ENCODE data around the gene UHRF1.
A peak's percentile ranks its signal among the peaks of the same experiment; 100 is the strongest.
"Not testable (repeated sequence)": the region's sequence is repeated elsewhere in the genome, so short reads cannot be mapped to it uniquely, and the experiment has no call there.

The UHRF1 gene

GRCh38 chr19:4884993-4885392 is 24.3 kb upstream of the UHRF1 start:
- H3K27ac Mint-ChIP-seq; ATAC-seq (ENCODE audit: low read depth); H3K36me3 Mint-ChIP-seq; DNase-seq (ENCODE audit: low spot score in 2 of 2); H3K4me3 Mint-ChIP-seq; H3K4me1 Mint-ChIP-seq; H3K9me3 Mint-ChIP-seq; H3K27me3 Mint-ChIP-seq: not testable (repeated sequence)

- H3K9me3 Mint-ChIP-seq; ATAC-seq (ENCODE audit: low read depth); H3K27me3 Mint-ChIP-seq; H3K27ac Mint-ChIP-seq; H3K4me1 Mint-ChIP-seq; H3K4me3 Mint-ChIP-seq; H3K36me3 Mint-ChIP-seq; DNase-seq (ENCODE audit: low spot score in 2 of 2): not testable (repeated sequence)
Measured at GRCh38 chr19:4887803-4888202, 21.5 kb upstream of the UHRF1 start.

GRCh38 chr19:4889034-4889815 is 20.1 kb upstream of the UHRF1 start:
- Mint-ChIP-seq H3K27ac (no peak overlapping the region), H3K9me3 (no peaks in the 10 kb centered on the region), H3K4me3 (no peak overlapping the region), H3K27me3 (no peaks in the 10 kb centered on the region), H3K36me3 (peaks cover 2% of the 10 kb centered on the region), H3K4me1 (no peaks in the 10 kb centered on the region)
- DNase-seq (ENCODE audit: low spot score in 2 of 2) (no peak), ATAC-seq (ENCODE audit: low read depth) (no peak)

- H3K4me1 Mint-ChIP-seq, result no peaks in the 10 kb centered on the region
- peaks cover 2% of the 10 kb centered on the region for H3K36me3 Mint-ChIP-seq
- no peaks in the 10 kb centered on the region for H3K27me3 Mint-ChIP-seq
- DNase-seq (ENCODE audit: low spot score in 2 of 2) (no peak), ATAC-seq (ENCODE audit: low read depth) (no peak)
- H3K27ac Mint-ChIP-seq, result no peak overlapping the region
- no peak overlapping the region for H3K4me3 Mint-ChIP-seq
- H3K9me3 Mint-ChIP-seq, result no peaks in the 10 kb centered on the region
Measured at GRCh38 chr19:4891066-4891465, 18.2 kb upstream of the UHRF1 start.

- not testable (repeated sequence) for H3K36me3 Mint-ChIP-seq; ATAC-seq (ENCODE audit: low read depth); H3K27ac Mint-ChIP-seq; H3K4me3 Mint-ChIP-seq; H3K4me1 Mint-ChIP-seq; H3K27me3 Mint-ChIP-seq; H3K9me3 Mint-ChIP-seq; DNase-seq (ENCODE audit: low spot score in 2 of 2)
Measured at GRCh38 chr19:4892962-4893361, 16.3 kb upstream of the UHRF1 start.

- no peak overlapping the region for H3K27ac Mint-ChIP-seq
- DNase-seq (ENCODE audit: low spot score in 2 of 2), result no peak
Measured at GRCh38 chr19:4896372-4896771, 12.9 kb upstream of the UHRF1 start.

GRCh38 chr19:4897146-4897545 is 12.2 kb upstream of the UHRF1 start:
- H3K27ac Mint-ChIP-seq, result no peak overlapping the region
- H3K27me3 Mint-ChIP-seq, result no peaks in the 10 kb centered on the region
- ATAC-seq (ENCODE audit: low read depth), result no peak
- no peaks in the 10 kb centered on the region for H3K9me3 Mint-ChIP-seq
- H3K4me1 Mint-ChIP-seq, result no peaks in the 10 kb centered on the region
- no peaks in the 10 kb centered on the region for H3K36me3 Mint-ChIP-seq
- H3K4me3 Mint-ChIP-seq, result no peak overlapping the region
- no peak for DNase-seq (ENCODE audit: low spot score in 2 of 2)

More at GRCh38 chr19:4896372-4896771, 12.9 kb upstream of the UHRF1 start:
- Mint-ChIP-seq H3K4me3 (no peak overlapping the region), H3K27me3 (no peaks in the 10 kb centered on the region), H3K36me3 (no peaks in the 10 kb centered on the region), H3K9me3 (no peaks in the 10 kb centered on the region), H3K4me1 (no peaks in the 10 kb centered on the region)
- no peak for ATAC-seq (ENCODE audit: low read depth)

- not testable (repeated sequence) for H3K4me3 Mint-ChIP-seq; H3K4me1 Mint-ChIP-seq; H3K9me3 Mint-ChIP-seq; H3K27ac Mint-ChIP-seq; H3K36me3 Mint-ChIP-seq; DNase-seq (ENCODE audit: low spot score in 2 of 2); ATAC-seq (ENCODE audit: low read depth); H3K27me3 Mint-ChIP-seq
Measured at GRCh38 chr19:4900879-4901278, 8.4 kb upstream of the UHRF1 start.

- Mint-ChIP-seq H3K4me3 (no peak within 1 kb of the TSS), H3K27ac (peak within 1 kb of the TSS; percentile 21), H3K9me3 (no peaks in the 10 kb centered on the region), H3K36me3 (no peaks in the 10 kb centered on the region), H3K4me1 (no peaks in the 10 kb centered on the region), H3K27me3 (no peaks in the 10 kb centered on the region)
- no peak for DNase-seq (ENCODE audit: low spot score in 2 of 2)
- no peak for ATAC-seq (ENCODE audit: low read depth)
Measured at GRCh38 chr19:4902796-4903195, 6.5 kb upstream of the UHRF1 start, which contains the start of gene ARRDC5. Gene ARRDC5, minus strand, starts transcription at chr19:4902896. Its CDS starts 71 bp downstream, at chr19:4902825.

GRCh38 chr19:4904481-4904880 is 4.8 kb upstream of the UHRF1 start:
- H3K36me3 Mint-ChIP-seq, result no peaks in the 10 kb centered on the region
- no peaks in the 10 kb centered on the region for H3K9me3 Mint-ChIP-seq
- no peaks in the 10 kb centered on the region for H3K27me3 Mint-ChIP-seq
- H3K4me1 Mint-ChIP-seq, result no peaks in the 10 kb centered on the region
- H3K4me3 Mint-ChIP-seq, result no peak overlapping the region
- no peak overlapping the region for H3K27ac Mint-ChIP-seq
- DNase-seq (ENCODE audit: low spot score in 2 of 2) (no peak), ATAC-seq (ENCODE audit: low read depth) (no peak)

GRCh38 chr19:4906963-4907362 is 2.3 kb upstream of the UHRF1 start:
- no peak for ATAC-seq (ENCODE audit: low read depth)
- Mint-ChIP-seq H3K27ac (no peak overlapping the region), H3K4me3 (no peak overlapping the region), H3K36me3 (no peaks in the 10 kb centered on the region), H3K4me1 (peaks cover 10% of the 10 kb centered on the region), H3K9me3 (no peaks in the 10 kb centered on the region), H3K27me3 (no peaks in the 10 kb centered on the region)
- no peak for DNase-seq (ENCODE audit: low spot score in 2 of 2)

- Mint-ChIP-seq H3K27ac (no peak overlapping the region), H3K4me1 (peaks cover 15% of the 10 kb centered on the region), H3K4me3 (peak overlapping the region; percentile 59), H3K27me3 (no peaks in the 10 kb centered on the region), H3K9me3 (no peaks in the 10 kb centered on the region), H3K36me3 (no peaks in the 10 kb centered on the region)
- DNase-seq (ENCODE audit: low spot score in 2 of 2) (no peak), ATAC-seq (ENCODE audit: low read depth) (no peak)
Measured at GRCh38 chr19:4908360-4908759, 941 bp upstream of the UHRF1 start.

GRCh38 chr19:4908781-4909155 is 533 bp upstream of the UHRF1 start:
- Mint-ChIP-seq H3K4me1 (peaks cover 15% of the 10 kb centered on the region), H3K4me3 (peak overlapping the region; percentile 59), H3K27me3 (no peaks in the 10 kb centered on the region), H3K9me3 (no peaks in the 10 kb centered on the region), H3K27ac (no peak overlapping the region), H3K36me3 (no peaks in the 10 kb centered on the region)
- DNase-seq (ENCODE audit: low spot score in 2 of 2) (no peak), ATAC-seq (ENCODE audit: low read depth) (no peak)

- ATAC-seq (ENCODE audit: low read depth) (peak; percentile 93), DNase-seq (ENCODE audit: low spot score in 2 of 2) (peak; percentile 91 to 95)
- Mint-ChIP-seq H3K9me3 (no peaks in the 10 kb centered on the region), H3K4me3 (peak overlapping the region; percentile 87), H3K27ac (peak overlapping the region; percentile 41), H3K27me3 (no peaks in the 10 kb centered on the region), H3K4me1 (peaks cover 24% of the 10 kb centered on the region), H3K36me3 (no peaks in the 10 kb centered on the region)
Measured at GRCh38 chr19:4909897-4910593, 744 bp downstream of the UHRF1 start.
